ENCODE data around the gene EPHB6. TPM values are rescaled to one million over a fixed set of nuclear protein-coding genes. Genes with fewer than 3 reads are reported as not detected.

EPHB6 gene
- polyA plus RNA-seq, 1 experiment, result 7.1 TPM

DNA sequence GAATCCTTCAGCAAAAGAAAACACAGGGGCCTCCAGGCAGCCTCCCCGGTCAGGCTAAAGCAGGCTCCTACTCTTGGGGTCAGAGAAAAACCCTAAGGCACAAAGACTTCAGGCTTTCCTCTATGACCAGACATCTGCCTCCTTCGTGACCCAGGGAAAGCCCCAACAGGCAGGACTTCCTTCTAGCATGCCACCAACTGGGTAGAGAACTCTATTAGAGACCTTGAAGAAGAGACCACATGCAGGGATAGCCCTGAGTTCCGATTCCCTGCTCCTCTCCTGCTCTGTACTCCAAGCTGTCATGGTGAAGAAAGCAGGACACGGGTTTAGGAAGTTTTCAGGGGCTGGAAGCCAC is 29.4 kb downstream of the EPHB6 start:
- Histone ChIP-seq H3K27me3 (ENCODE audit: control insufficient read depth, insufficient read depth, low read length) (peaks cover 2% of the 10 kb centered on the region), H3K4me3 (ENCODE audit: low read depth, low read length) (no peak overlapping the region), H3K36me3 (ENCODE audit: control insufficient read depth, insufficient read depth, low read length) (no peaks in the 10 kb centered on the region)
- TF ChIP-seq, protein P1, sequence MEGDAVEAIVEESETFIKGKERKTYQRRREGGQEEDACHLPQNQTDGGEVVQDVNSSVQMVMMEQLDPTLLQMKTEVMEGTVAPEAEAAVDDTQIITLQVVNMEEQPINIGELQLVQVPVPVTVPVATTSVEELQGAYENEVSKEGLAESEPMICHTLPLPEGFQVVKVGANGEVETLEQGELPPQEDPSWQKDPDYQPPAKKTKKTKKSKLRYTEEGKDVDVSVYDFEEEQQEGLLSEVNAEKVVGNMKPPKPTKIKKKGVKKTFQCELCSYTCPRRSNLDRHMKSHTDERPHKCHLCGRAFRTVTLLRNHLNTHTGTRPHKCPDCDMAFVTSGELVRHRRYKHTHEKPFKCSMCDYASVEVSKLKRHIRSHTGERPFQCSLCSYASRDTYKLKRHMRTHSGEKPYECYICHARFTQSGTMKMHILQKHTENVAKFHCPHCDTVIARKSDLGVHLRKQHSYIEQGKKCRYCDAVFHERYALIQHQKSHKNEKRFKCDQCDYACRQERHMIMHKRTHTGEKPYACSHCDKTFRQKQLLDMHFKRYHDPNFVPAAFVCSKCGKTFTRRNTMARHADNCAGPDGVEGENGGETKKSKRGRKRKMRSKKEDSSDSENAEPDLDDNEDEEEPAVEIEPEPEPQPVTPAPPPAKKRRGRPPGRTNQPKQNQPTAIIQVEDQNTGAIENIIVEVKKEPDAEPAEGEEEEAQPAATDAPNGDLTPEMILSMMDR (IDR thresholded peaks at IDR 0.05; ENCODE audit: insufficient read depth, low read depth, low read length), result no peak
- POLR2A ChIA-PET, result no interaction called here
- CTCF ChIA-PET, result no interaction called here
- no peak for DNase-seq (ENCODE audit: low read depth)

DNA sequence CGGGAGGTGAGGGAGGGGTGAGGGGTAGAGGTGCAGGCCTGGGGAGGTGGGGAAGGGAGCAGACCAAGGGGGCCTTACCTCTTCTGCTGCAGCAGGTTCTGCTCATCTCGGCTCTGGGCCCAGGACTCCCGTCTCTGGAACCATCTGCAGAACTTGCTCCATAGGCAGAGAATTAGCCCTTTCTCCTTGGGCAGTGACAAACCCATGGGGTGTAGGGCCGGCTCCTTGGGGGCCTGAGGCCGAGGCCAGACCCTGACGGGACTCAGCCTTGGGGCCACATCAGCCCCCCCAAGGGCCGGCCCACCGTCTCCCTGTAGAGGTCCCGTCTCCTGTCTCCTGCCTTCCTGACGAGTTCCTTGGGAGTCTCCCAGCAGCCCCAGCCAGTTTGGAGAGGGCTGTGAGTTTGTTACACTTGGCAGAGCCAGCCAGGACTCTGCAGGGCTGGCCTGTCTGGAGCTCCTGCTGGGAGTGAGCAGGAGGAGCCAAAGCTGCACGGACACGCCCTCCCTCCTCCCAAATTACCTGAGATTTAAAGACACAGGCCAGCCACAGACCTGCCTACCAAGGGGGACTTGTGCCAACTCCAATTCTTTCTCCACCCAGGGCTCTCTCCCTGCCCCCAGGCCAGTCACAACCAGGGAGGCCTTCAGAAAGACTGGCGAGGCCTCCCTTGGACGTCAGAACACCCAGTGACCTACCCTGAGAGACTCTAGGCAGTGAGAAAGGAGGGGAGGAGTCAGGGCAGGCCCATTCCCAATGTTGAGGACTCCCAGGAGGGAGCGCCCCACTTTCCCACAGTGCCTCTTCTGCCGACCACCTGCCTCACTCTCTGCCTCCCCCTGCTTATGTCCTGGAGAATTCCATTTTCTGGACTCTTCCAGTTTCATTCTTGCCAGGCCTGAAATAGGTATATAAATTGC is 30.7 kb downstream of the EPHB6 start, which contains the start of gene TRPV6:
Gene TRPV6, minus strand, starts transcription at position 435 of the 920 bp plus-strand sequence.
- POLR2A ChIA-PET, result no interaction called here
- DNase-seq (ENCODE audit: low read depth), result no peak

DNA sequence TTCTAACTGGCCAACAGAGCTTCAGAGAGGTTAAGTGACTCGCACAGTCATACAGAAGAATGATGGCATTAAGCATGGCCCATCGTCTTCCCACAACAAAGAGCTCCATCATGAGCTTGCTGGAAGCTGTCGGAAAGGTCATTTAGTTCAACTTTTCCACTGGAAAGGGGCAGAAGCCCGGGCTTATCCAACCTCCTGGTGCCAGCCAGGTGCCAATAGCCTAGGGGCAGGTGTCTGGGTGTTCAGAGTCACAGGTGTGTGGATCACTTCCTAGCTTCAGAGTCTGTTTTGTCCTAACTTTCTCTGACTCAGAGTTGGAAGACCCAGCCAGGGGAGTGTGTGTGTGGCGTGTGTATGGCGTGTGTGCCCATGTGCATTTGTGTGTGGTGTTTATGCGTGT is 32.0 kb downstream of the EPHB6 start:
- CTCF ChIA-PET, result interaction anchor here (1.1 to 1.5 kb wide), 2 partner anchors 33 to 116 kb away, joined by 3 read pairs; no protein-coding TSS in a partner anchor
- POLR2A ChIA-PET, result no interaction called here
- H3K4me3 ChIP-seq (ENCODE audit: low read depth, low read length), result no peak overlapping the region
- TF ChIP-seq, protein P1 (IDR thresholded peaks at IDR 0.05; ENCODE audit: insufficient read depth, low read depth, low read length), result no peak
- no peaks in the 10 kb centered on the region for H3K36me3 ChIP-seq (ENCODE audit: control insufficient read depth, insufficient read depth, low read length)
- no peak for DNase-seq (ENCODE audit: low read depth)
- H3K27me3 ChIP-seq (ENCODE audit: control insufficient read depth, insufficient read depth, low read length), result no peaks in the 10 kb centered on the region

More for the DNA sequence above, 30.7 kb downstream of the EPHB6 start, which contains the start of gene TRPV6:
- Histone ChIP-seq H3K36me3 (ENCODE audit: control insufficient read depth, insufficient read depth, low read length) (no peaks in the 10 kb centered on the region), H3K27me3 (ENCODE audit: control insufficient read depth, insufficient read depth, low read length) (no peaks in the 10 kb centered on the region), H3K4me3 (ENCODE audit: low read depth, low read length) (no peak within 1 kb of the TSS)
- TF ChIP-seq, protein P1 (IDR thresholded peaks at IDR 0.05; ENCODE audit: insufficient read depth, low read depth, low read length), result no peak
- CTCF ChIA-PET, result interaction anchor here (1.1 kb wide), 1 partner anchor 32 kb away, joined by 3 read pairs; no protein-coding TSS in a partner anchor

DNA sequence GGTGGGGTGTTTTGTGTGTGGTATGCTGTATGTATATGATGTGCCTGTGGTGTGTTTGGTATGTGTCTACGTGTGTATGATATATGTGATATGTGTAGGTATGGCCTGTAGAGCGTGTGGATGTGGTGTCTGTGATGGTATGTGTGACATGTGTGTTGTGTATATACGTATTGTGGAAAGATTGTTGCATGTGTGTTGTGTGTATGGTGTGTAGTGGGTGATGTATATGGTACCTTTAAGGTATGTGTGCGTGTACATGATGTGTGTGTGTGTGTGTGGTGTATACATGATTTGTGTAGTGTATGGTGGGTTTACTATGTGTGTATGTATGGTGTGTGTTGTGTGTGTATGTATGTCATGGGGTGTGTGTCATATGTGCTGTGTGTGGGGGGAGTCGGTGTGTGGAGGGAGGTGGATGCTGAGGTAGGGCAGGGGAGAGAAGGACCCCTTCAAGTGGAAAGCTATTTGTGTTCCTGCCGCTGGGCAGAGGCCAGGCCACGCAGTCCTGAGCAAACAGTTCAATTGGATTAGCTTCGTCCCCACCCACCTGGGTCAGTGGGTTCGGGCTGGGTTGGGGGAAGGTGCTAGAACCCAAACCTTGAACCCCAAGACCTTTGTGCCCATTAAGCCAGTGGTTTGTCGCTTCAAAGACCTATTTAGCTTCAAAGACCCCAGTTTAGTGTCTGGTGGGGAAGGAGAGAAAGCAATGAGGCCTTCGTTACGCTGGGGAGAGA is 32.6 kb downstream of the EPHB6 start:
- CTCF ChIA-PET, result interaction anchor here (1.5 kb wide), 1 partner anchor 115 kb away, joined by 3 read pairs; no protein-coding TSS in a partner anchor
- Histone ChIP-seq H3K36me3 (ENCODE audit: control insufficient read depth, insufficient read depth, low read length) (no peaks in the 10 kb centered on the region), H3K27me3 (ENCODE audit: control insufficient read depth, insufficient read depth, low read length) (0 out of 2 replicates have a peak, but pooled peaks cover 1% of the 10 kb centered on the region), H3K4me3 (ENCODE audit: low read depth, low read length) (no peak overlapping the region)
- POLR2A ChIA-PET, result no interaction called here
- DNase-seq (ENCODE audit: low read depth), result no peak
- TF ChIP-seq, protein P1 (IDR thresholded peaks at IDR 0.05; ENCODE audit: insufficient read depth, low read depth, low read length), result no peak

DNA sequence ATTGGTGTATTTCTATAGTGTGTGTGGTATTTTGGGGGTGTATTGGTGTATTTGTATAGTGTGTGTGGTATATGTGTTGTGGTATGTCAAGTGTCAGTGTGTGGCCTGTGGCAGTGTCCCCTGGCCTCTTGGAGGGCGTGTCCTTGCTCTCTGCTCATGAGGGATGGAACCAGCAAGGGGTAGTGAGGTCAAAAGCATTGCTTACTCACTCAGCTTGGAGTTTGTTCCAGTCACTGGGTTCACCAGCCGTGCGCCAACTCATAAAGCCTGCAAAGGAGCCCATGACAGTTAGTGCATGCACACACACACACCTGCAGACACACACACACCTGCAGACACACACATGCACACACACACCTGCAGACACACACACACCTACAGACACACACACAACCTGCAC is 34.9 kb downstream of the EPHB6 start:
- H3K27me3 ChIP-seq (ENCODE audit: control insufficient read depth, insufficient read depth, low read length), result 0 out of 2 replicates have a peak, but pooled peaks cover 1% of the 10 kb centered on the region
- POLR2A ChIA-PET, result no interaction called here
- no peak overlapping the region for H3K4me3 ChIP-seq (ENCODE audit: low read depth, low read length)
- CTCF ChIA-PET, result interaction anchor here (1.3 kb wide), 1 partner anchor 9 kb away, joined by 3 read pairs; no protein-coding TSS in a partner anchor
- DNase-seq (ENCODE audit: low read depth), result no peak
- no peaks in the 10 kb centered on the region for H3K36me3 ChIP-seq (ENCODE audit: control insufficient read depth, insufficient read depth, low read length)
- TF ChIP-seq, protein P1 (IDR thresholded peaks at IDR 0.05; ENCODE audit: insufficient read depth, low read depth, low read length), result no peak

Measured in BJ (cell line).